ENCODE results near the gene ZIC5.

ZIC5 gene

GRCh38 chr13:99971576-99972189, at the start of gene ZIC5:
TSS of gene ZIC5 (minus strand) at chr13:99971767. CDS start at chr13:99971603, 164 bp downstream.
- peak; percentile 60 for DNase-seq

GRCh38 chr13:100019780-100020356, 48.3 kb upstream of the ZIC5 start:
- DNase-seq: no peak

GRCh38 chr13:100014621-100015020, 43.1 kb upstream of the ZIC5 start:
- no peak for DNase-seq

DNA sequence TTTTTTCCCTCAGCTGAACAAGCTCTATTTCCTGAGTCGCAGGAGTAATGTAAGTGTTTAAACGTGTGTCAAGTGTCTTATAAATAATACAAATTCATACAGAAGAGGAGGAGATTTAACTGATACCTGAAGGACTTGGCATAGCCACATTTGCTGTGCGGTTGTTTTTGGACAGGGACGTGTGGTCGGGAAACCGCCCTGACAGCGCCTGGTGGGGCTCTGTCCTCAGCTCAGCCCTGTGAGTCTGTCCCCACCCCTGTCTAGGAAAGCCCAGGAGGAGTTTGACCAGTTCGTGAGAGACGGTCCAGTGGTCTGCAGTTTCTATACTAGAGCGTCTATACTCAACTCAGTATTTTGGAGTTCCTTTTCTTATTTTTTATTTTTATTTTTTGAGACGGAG, 26.7 kb upstream of the ZIC5 start:
- DNase-seq: no peak

GRCh38 chr13:99997702-99998214, 26.2 kb upstream of the ZIC5 start:
- DNase-seq: no peak

GRCh38 chr13:99996381-99996973, 24.9 kb upstream of the ZIC5 start:
- peak; percentile 42 for DNase-seq

DNA sequence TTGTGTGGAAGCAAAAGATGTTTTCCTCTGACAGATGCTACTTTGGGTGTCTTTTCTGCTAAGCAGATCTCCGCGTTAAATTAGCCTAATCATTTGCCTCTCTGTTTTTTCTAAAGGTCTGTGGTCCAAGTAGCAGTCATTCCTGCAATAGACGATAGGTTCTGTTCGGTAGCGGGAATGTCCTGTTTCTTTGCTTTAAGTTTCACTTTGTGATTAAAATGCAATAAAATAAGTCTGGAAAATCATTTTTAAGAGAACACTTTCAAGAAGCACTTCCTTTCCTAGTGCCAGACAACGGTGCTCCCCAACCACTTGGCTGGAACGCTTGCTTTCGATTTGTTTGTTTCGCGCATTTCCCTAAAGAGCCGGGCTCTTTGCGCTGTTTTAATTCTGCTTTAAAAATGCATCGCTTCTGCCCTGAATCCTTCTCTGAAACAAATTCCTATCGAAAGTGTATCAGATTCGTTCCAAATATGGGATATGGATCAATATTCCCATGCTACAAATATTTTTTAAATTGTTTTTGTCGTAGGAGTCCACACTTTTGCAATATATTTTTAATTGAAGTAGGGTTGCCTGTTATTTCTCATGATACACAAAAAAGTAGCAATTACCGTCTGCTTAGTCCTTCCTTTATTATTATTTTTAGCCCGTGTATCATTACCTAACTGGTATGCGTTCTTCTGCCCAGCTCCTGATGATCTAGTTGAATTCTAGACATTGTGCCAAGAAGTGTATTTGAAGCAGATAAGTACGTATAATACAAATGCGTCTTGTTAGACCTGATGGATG, 24.2 kb upstream of the ZIC5 start:
- peak; percentile 31 for DNase-seq

DNA sequence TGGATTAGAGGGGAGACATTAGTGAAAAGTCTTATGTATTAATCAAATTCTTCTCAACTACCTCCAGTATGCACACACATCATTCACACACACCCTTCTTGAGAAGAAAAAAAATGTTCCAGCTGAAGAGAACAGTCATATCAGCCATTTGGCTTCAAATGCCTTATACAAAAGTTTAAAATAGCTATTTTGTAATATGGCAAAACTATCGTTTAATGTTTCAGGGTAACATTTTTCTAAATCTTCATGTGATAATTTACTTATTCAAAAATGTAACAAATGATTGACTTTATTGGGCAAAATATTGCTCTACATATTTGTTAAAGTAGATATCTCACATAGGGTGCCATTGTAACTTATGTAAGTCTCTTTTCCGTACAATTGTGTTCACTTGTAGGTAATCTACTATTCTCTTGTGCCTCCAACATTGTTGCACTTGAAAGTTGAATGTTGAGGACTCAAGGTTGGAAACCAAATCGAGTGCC, 23.6 kb upstream of the ZIC5 start:
- no peak for DNase-seq

DNA sequence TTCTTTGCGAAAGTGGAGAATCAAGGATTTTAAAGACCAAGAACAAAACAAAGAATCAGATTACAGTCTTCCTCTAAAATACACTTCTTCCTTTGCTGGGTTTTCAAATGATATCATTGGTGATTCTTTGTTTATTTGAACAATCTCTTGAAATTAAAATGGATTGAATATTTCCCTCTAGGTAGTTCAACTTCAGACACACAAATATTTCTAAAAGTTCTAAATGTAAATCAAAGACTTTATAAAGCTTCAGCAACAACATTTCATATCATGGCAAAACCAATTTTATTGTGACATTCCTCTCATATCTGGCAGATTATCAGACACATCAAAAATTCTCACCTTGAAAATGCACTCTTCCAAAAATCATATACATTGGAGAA, 23.1 kb upstream of the ZIC5 start:
- DNase-seq: no peak

- DNase-seq: no peak
Observed at GRCh38 chr13:99993660-99994637, 22.4 kb upstream of the ZIC5 start.

- no peak for DNase-seq
Observed at GRCh38 chr13:99992949-99993351, 21.4 kb upstream of the ZIC5 start.

DNA sequence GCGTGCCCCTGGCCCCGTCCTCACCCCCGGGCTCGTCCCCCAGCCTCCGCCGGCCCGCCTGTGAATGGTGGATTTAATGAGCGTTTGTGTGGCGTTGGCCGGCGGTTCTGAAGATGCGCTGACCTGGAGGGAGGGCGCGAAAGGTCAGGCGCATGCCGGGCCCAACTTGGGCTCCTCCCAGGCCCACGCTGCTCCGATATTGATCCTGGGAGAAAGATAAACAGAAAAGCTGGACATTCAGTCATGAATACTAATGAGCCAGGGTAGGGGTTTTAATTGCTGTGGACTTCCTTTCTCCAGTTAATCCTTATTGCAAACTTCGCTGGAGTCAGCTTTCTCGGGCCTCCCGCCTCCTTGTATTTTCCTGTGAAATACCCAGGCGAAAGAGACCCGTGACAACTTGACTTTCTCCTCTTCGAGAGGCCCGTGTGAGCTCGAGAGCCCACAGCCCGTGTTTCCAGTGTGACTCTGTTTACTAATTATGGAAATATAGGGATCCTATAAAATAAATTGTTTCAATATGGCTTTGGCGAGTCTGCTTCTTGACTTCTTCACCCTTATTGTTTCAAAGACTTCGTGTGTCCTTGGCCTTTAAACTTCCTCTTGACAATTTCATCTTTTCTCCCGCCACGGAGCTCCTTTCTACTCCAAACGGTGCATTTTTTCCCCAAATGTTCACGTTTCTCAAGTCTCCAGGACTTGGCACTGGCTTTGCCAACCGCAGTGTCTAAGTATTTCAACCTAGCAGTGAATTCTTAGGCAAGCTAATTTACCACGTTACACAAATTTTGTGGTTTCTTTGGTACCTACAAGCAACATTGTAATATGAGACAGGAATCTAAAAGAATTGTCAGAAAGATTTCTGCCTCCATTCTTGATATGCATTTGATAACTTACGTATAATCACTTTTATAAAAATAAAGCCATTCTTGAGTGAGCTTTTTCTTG, 20.5 kb upstream of the ZIC5 start:
- DNase-seq: no peak

DNA sequence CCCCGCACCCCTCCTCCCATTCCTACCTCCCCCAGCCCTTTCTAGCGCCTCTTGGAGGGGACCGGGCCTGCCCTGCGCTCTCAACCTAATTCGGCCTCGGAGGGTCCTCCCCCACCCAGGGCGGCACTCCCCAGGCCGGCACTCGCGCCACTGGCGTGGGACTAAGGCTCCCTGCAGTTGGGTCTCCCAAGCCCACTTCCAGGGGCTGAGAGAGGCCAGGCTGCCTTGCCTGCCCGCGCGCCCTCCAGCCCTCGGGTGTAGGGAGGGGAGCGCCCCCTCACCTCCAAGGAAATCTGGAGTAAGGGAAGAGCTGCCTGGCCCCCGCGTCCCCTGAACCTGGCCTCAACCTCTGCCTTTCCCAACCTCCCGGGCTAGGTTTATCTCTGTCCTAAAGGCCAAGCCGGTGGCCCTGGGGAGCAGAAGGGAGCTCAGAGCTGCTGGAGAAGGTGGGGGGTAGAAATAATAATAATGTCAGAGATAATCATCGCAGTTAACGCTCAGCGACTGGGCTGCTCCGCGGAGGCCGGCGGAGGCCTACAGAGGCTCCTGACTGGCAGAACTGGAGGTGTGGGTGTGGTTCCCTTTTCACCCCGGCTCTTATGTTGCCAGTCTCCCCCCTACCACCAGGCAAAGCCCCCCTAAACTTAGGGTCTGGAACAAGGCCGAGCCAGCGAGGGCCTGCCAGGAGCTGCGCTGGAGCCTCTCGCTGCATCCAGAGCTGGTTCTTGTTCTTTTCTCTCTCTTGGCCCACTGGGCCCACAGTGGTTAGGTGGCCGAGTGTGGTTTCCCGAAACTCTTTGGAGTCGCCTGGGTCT, 19.7 kb upstream of the ZIC5 start:
- DNase-seq: no peak

DNA sequence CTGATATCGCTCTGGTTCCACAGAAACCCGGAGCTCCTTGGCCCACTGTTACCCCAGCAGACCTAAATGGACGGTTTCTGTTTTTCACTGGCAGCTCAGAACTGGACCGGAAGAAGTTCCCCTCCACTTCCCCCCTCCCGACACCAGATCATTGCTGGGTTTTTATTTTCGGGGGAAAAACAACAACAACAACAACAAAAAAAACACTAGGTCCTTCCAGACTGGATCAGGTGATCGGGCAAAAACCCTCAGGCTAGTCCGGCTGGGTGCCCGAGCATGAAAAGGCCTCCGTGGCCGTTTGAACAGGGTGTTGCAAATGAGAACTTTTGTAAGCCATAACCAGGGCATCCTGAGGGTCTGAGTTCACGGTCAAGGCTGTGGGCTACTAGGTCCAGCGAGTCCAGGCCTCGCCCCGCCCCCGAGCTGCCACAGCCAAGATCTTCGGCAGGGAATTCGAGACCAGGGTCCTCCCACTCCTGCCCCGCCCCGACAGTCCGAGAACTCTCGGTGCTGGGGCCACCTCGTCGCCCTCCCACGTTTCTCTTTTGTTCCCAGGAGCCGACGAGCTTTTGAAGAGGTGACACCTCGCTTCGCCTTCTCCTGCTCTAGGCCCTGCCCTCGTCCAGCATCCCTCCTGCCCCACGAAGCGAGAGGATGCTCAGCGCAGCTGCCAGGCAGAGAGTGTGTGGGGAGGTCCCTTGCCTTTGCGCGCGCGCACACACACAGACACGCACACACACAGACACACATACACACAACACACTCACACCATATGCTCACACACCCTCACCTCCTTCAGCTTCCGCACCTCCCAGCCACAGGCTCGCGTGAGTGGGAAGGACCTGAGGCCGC, 18.8 kb upstream of the ZIC5 start:
- no peak for DNase-seq

- DNase-seq: no peak
Observed at GRCh38 chr13:99989276-99990125, 17.9 kb upstream of the ZIC5 start.

DNA sequence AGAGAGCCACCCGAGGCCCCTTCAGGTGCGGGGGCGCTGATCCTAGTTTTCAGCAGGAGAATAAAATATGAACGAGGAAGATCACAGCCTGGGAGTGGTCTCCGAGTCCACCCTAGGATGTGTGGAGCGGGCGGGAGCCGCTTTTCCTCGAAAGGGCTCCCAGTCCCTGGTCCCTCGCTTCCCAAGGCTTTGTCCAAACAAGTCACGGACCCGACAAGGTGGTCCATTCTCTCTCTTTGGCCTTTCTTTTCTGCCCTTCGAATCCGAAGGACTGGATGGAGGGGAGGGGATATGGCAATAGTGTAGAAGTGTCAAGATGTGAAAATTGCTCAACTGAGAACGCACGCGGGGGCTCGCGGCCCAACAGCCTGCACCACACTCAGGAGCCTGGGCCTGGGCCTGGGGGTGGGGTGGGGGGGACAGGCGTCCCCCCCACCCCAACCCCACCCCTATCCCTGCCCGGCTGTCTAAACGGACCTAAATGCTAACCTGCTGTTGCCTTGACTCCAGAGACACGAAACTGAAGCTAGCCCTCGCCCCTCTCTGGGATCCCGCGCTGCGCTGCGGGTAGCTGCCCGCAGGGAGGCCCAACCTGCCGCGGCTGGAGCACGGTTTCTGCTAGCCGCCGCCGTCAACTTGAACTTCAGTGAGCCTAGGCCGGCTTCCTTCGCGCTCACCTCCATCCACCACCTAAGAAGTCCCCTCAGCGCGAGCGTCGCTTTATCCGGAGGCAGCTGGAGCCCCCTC, 17.1 kb upstream of the ZIC5 start:
- no peak for DNase-seq

Measured in NCI-H510A treated with DMSO at 0.1 percent for 48 hours (cell line).